IMR-90 (cell line): ENCODE measurements around the gene SBNO1.

Experiments
- BHLHE40 ChIP-seq: fragments of 150-350 bp; IDR thresholded peaks from 2 replicates; pipeline ENCODE4 v1.6.1; 2016; ENCODE audit warnings: mild to moderate bottlenecking, low read depth, low read length
- CHD1 ChIP-seq: IDR thresholded peaks from 2 replicates; pipeline ENCODE4 v1.6.1; 2012; ENCODE audit warnings: low read depth, low read length, improper control_type of control experiment
- FOS ChIP-seq: fragments of 150-350 bp; IDR thresholded peaks from 2 replicates; pipeline ENCODE4 v1.6.1; 2016; ENCODE audit warnings: low read depth, low read length
- MAFK ChIP-seq: IDR thresholded peaks from 2 replicates; pipeline ENCODE4 v1.6.1; 2012; ENCODE audit warnings: low read depth, low read length, improper control_type of control experiment
- MAZ ChIP-seq: IDR thresholded peaks from 2 replicates; pipeline ENCODE4 v1.6.1; 2012; ENCODE audit warnings: low read depth, mild to moderate bottlenecking, low read length, improper control_type of control experiment, moderate library complexity, borderline replicate concordance
- POLR2A ChIP-seq: IDR thresholded peaks from 2 replicates; pipeline ENCODE4 v1.6.1; 2012; ENCODE audit warnings: mild to moderate bottlenecking, low read depth, low read length
- RFX5 ChIP-seq: IDR thresholded peaks from 2 replicates; pipeline ENCODE4 v1.8.0; 2012; ENCODE audit warnings: low read depth, mild to moderate bottlenecking, low read length, moderate library complexity
- SMC3 ChIP-seq: fragments of 150-350 bp; IDR thresholded peaks from 2 replicates; pipeline ENCODE4 v1.6.1; 2016; ENCODE audit warnings: low read depth, mild to moderate bottlenecking, antibody characterized with exemption, low read length, moderate library complexity
- TF ChIP-seq, protein P1 (sequence below): conservative IDR thresholded peaks from 2 replicates; pipeline ENCODE4 v1.5.1; 2012; ENCODE audit warnings: mild to moderate bottlenecking, low read depth, low read length, improper control_type of control experiment

DNA sequence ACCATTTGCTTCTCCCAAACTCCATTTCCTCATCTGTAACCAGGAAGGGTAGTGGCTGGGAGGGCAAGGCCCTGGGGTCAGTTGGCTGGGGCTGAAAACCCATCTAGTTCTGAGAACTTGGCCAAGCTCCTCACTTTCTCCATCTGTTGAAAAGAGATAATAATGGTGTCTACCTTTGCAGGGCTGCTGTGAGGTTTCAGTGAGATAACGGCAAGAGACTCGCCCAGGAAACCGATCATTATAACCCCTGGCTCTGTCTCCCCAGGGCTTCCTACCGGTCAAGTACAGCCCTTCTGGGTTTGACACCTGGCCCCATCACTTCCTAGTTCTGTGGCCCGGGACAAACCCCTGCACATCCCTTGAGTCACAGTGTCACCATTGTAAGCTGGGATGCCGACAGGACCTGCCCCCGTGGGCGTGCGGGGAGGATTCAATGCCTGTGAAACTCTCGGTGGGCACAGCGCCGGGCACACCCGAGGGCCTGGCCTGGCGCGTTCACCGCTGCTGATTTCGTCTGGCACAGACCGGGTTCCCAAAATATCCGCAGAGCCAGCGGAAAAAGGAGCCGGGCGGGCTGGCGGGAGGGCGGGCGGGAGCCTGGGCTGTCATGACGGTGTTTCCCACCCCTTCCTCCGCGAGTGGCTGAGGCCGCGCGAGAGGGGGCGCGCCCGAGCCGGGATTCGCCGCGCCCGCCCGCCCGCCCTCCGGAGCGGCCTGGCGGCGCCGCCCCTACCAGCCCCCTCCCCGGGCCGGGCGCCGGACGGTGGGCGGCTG, 23.7 kb upstream of the SBNO1 start:
- TF ChIP-seq, protein P1, sequence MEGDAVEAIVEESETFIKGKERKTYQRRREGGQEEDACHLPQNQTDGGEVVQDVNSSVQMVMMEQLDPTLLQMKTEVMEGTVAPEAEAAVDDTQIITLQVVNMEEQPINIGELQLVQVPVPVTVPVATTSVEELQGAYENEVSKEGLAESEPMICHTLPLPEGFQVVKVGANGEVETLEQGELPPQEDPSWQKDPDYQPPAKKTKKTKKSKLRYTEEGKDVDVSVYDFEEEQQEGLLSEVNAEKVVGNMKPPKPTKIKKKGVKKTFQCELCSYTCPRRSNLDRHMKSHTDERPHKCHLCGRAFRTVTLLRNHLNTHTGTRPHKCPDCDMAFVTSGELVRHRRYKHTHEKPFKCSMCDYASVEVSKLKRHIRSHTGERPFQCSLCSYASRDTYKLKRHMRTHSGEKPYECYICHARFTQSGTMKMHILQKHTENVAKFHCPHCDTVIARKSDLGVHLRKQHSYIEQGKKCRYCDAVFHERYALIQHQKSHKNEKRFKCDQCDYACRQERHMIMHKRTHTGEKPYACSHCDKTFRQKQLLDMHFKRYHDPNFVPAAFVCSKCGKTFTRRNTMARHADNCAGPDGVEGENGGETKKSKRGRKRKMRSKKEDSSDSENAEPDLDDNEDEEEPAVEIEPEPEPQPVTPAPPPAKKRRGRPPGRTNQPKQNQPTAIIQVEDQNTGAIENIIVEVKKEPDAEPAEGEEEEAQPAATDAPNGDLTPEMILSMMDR: no peak
- TF ChIP-seq FOS (no peak), SMC3 (no peak), RFX5 (no peak), BHLHE40 (no peak), MAFK (no peak), POLR2A (no peak), CHD1 (no peak), MAZ (0 out of 2 replicates have a peak, but pooled peaks have one; percentile 33)
